Measurements from ENCODE around the gene TMPRSS11A.

Gene TMPRSS11A

GRCh38 chr4:67915400-67915966 is 47.8 kb downstream of the TMPRSS11A start:
- DNase-seq (ENCODE audit: insufficient read length, low spot score) (no peak), FAIRE-seq (no peak)

DNA sequence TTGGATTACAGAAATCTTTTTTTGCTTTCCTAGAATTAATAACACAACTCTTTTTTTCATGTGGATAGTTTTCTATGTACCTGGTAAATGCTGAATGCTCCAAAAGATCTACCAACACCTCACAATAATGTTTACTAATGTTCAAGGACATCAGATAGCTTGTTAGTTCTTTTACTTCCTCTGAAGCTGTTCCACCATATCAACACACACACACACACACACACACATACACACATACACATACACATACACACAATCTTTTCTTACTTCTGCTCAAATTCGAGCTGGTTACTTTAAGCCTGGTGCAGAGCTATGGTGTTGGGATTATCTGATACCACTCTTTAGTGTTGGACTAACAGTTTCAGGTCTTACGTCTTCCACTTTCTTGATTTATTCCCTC is 51.2 kb downstream of the TMPRSS11A start:
- no peak for DNase-seq (ENCODE audit: insufficient read length, low spot score)
- no peak for FAIRE-seq

GRCh38 chr4:67911638-67912037 is 51.7 kb downstream of the TMPRSS11A start:
- DNase-seq (ENCODE audit: insufficient read length, low spot score) (no peak), FAIRE-seq (no peak)

- no peak for DNase-seq (ENCODE audit: insufficient read length, low spot score)
- no peak for FAIRE-seq
These were observed 52.2 kb downstream of the TMPRSS11A start for GRCh38 chr4:67911141-67911540.

DNA sequence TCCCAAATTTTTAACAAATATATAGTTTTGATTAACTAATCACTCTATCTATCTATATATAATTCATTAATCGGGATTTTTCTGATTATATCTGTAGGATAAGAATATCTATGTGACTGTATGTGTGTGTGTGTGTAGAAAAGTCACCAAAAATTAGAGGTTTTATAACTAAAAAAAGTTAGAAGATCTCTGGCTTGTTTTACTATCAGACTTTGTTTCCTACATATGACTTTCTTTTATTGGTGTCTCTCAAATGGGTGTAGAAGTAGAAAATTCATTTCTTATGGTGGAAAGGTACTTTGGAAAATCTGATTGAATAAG is 52.7 kb downstream of the TMPRSS11A start:
- FAIRE-seq (no peak), DNase-seq (ENCODE audit: insufficient read length, low spot score) (no peak)

GRCh38 chr4:67909905-67910584 is 53.2 kb downstream of the TMPRSS11A start:
- DNase-seq (ENCODE audit: insufficient read length, low spot score) (peak; percentile 4), FAIRE-seq (no peak)

GRCh38 chr4:67907650-67908049 is 55.6 kb downstream of the TMPRSS11A start:
- DNase-seq (ENCODE audit: insufficient read length, low spot score) (no peak), FAIRE-seq (no peak)

GRCh38 chr4:67899096-67899495 is 64.2 kb downstream of the TMPRSS11A start:
- FAIRE-seq (no peak), DNase-seq (ENCODE audit: insufficient read length, low spot score) (no peak)

GRCh38 chr4:67897686-67898085 is 65.6 kb downstream of the TMPRSS11A start:
- no peak for FAIRE-seq
- no peak for DNase-seq (ENCODE audit: insufficient read length, low spot score)

DNA sequence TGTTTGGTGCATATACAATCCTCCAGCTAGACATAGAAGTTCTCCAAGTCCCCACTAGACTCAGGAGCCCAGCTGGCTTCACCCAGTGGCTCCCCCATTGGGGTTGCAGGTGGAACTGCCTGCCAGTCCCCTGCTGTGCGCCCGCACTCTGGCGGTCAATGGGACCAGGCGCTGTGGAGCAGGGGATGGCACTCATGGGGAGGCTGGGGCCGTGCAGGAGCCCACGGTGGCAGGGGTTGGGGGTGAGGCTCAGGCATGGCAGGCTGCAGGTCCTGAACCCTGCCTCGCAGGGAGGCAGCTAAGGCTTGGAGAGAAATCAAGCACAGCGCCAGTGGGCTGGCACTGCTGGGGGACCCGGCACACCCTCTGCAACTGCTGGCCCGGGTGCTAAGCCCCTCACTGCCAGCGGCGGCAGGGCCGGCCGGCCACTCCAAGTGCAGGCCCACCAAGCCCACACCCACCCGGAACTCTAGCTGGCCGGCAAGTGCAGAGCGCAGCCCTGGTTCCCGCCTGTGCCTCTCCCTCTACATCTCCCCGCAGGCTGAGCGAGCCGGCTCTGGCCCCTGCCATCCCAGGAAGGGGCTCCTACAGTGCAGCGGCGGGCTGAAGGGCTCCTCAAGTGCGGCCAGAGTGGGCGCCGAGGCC is 66.8 kb downstream of the TMPRSS11A start:
- no peak for FAIRE-seq
- DNase-seq (ENCODE audit: insufficient read length, low spot score), result no peak

DNA sequence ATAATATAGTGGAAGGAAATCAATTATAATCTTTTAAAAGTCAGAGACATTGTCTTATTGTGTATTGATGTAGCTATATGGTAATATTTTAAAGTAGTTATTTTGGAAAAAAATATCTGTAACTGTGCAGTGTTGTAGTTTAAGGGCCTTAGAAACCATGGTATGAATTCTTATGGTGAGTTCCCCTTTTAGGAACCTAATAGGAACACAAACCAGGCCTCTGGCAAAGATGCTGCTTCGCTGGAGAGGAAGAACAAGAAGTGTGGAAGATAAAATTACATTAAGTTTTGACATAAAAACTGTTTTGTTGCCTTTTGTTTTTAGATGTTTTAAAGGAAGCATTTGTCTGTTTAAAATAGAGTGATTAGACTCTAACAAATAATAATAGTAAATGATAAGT is 68.6 kb downstream of the TMPRSS11A start:
- DNase-seq (ENCODE audit: insufficient read length, low spot score) (no peak), FAIRE-seq (no peak)

DNA sequence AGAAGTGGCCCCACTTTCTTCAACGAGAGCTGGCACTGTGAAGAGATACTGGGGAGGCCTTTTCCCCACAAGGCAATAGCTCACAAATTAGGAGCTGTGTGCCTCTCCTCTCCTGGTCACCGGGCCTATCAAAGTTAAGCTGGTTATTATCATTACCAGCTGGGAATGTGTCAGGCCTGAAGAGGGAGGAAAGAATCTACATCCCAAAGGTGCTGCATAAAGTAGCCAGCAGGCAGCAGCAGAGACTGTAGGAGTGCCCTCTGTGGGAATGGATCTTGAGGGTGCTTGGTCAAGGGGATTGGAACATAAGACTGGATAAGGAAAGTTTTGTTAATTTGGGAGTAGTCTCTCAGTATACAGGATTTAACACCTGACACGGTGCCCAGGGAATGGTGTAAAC is 70.4 kb downstream of the TMPRSS11A start:
- FAIRE-seq (no peak), DNase-seq (ENCODE audit: insufficient read length, low spot score) (no peak)

DNA sequence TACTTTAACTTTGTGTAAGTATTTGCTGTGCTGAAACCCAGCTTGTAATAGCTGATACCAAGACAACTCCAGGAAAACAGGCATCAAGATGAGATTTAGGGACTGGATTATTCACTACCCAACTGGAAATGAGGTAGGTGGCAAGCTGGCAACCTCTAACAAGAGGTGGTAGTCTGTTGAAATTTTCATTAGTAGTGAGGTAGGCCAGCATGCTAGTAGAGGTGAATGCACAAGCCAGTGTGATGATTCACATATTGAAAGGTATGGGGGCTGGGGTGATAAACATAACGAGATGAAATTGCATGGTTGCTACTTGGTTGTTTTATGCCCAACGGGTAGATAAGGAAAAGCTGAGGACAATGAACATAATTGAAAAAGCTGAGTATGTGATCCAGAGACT is 71.0 kb downstream of the TMPRSS11A start:
- FAIRE-seq, result no peak
- DNase-seq (ENCODE audit: insufficient read length, low spot score), result no peak

DNA sequence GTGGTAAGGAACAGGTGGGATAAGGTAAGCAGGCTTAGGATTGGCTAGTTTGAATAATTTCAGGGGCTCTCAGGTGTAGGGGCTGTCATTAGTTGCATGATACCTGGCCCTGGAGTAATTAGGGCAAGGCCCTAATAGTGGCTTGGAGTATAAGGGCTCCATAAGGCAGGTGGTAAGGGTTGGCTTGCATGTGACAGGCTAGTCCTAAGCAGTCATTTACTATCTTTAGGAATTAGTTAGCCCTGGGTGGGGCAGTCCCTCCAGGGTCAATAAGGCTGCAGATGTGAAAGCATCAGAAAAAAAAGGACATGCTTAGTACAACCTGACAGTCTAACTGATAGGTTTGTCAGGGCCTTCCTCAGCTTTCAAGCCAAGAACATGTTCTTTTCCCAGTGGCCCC is 71.6 kb downstream of the TMPRSS11A start:
- DNase-seq (ENCODE audit: insufficient read length, low spot score) (no peak), FAIRE-seq (no peak)

- FAIRE-seq (no peak), DNase-seq (ENCODE audit: insufficient read length, low spot score) (no peak)
These were observed 77.0 kb downstream of the TMPRSS11A start for GRCh38 chr4:67886281-67886680.

GRCh38 chr4:67885762-67886161 is 77.5 kb downstream of the TMPRSS11A start:
- DNase-seq (ENCODE audit: insufficient read length, low spot score) (no peak), FAIRE-seq (no peak)

DNA sequence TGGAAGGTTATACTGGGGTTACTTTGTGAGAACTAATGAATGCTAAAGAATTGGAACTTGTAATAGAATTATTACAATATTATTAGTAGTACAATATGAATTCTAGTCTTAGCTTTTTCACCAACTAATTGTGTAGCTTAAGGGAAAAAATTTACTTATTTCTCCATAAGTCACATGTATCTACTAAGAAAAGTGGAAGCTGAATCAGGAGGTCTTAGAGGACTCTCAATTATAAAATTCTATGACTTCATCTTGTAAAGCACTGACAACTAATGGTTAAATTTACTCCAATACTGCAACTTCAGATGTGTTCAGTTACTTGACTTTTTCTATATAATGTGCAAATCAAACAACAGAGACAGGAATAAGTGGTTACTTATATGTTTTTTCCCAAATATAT is 78.6 kb downstream of the TMPRSS11A start:
- FAIRE-seq (no peak), DNase-seq (ENCODE audit: insufficient read length, low spot score) (no peak)

DNA sequence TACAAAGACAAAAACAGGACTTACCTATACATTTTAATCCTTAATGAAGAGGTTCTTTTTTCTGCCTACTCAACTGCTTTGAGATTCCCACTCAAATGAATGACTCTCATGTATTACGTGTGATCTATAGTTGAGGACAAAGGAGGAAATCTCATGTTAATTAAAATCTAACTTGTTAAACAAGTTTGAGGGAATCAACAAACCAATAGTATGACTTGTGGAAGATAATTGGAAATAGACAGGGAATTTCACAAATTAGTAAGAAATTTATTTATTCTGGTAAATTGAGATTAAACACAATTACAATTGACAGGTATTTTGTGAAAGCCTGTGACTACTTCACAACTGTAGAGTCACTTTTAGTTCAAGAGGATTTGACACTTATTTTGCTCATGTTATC is 79.4 kb downstream of the TMPRSS11A start, which contains the start of gene TMPRSS11D:
Gene TMPRSS11D, minus strand, starts transcription at position 101 of the 400 bp plus-strand sequence. Its CDS starts 69 bp downstream, at position 32.
- DNase-seq (ENCODE audit: insufficient read length, low spot score) (no peak), FAIRE-seq (no peak)

GRCh38 chr4:67883458-67883857 is 79.8 kb downstream of the TMPRSS11A start:
- FAIRE-seq (no peak), DNase-seq (ENCODE audit: insufficient read length, low spot score) (no peak)

DNA sequence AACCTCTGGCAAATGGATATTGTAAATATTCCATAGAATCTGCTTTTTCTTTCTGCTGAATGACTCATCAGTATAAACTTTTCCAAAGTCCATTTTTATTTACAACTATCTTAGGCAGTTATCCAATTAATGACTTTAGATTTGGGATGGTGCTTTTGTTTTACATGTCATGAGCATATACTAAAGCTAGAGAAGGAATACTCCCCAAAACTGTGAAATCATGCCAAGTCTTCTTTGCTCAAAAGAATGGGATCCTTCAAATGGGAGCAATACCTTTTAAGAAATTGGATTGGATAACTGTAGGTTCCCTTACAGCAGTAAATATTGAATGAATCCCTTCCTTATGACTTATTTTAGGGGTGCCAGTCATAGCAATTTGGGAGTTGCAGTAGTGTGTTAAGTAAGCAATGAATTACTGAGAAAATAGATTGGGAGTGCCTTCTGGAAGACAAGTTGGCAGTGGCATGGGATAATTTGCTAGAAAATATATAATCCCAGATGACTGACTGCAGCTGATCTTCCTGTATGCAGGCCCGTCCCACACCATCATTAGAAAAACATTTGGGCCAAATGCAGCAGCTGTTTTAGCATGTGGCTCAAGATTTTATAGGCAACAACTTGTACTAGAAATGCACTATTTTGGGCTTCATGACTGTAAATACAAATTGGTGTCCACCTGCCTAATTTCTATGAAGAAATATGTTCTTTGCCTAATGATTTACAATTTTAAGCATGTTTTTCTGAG is 82.3 kb downstream of the TMPRSS11A start:
- no peak for DNase-seq (ENCODE audit: insufficient read length, low spot score)

DNA sequence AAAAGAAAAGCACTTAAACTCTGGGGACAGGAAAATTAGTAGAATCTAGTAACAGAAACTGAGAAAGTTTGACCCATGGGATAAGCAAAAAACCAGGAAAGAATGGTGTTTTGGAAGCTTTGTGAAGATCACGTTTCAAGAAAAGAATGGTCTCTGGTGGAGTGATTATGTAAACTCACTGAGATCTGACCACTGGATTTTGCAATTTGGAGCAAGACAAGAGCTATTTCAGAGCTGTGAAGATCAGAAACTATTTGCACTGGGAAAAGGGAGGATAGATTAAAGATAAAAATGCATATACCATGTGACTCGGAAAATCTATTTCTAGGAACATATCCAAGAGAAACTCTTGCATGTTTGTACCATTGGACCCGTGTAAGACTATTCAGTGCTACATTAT is 83.8 kb downstream of the TMPRSS11A start:
- FAIRE-seq (no peak), DNase-seq (ENCODE audit: insufficient read length, low spot score) (no peak)

More for the DNA sequence above, 82.3 kb downstream of the TMPRSS11A start:
- no peak for FAIRE-seq

DNA sequence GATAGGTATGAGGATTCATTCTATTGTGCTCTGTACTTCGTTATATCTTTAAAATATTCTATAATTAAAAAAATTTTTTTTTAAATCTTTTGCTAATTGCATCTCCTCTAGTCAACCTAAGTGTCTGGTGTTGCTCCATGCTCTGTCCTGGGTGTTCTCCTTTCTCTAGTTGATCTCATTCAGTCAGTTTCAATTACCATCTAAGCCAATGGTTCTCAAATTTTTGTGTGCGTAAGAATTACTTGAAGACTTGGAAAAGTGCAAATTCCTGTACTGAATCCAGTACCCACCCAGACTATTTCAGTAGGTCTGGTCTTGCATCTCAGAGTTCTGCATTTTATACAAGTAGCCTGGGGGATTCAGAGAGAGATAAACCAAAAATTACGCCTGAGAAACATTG is 86.2 kb downstream of the TMPRSS11A start:
- no peak for DNase-seq (ENCODE audit: insufficient read length, low spot score)
- no peak for FAIRE-seq

Data from GM19239 (cell line).